DND-41 (cell line): ENCODE results near the gene SNTG2.

Experiments
- EZH2 ChIP-seq: IDR thresholded peaks from 3 replicates; pipeline ENCODE4 v1.6.1; 2012; ENCODE audit warnings: borderline replicate concordance, low read depth, mild to moderate bottlenecking, moderate library complexity, low read length, inconsistent platforms; ENCODE audit not compliant: severe bottlenecking
- TF ChIP-seq, protein P1 (sequence below): IDR thresholded peaks from 2 replicates; pipeline ENCODE4 v1.5.1; 2012; ENCODE audit warnings: borderline replicate concordance, low read length, moderate library complexity, mild to moderate bottlenecking; ENCODE audit not compliant: poor library complexity, severe bottlenecking; ENCODE audit errors: extremely low read depth

DNA sequence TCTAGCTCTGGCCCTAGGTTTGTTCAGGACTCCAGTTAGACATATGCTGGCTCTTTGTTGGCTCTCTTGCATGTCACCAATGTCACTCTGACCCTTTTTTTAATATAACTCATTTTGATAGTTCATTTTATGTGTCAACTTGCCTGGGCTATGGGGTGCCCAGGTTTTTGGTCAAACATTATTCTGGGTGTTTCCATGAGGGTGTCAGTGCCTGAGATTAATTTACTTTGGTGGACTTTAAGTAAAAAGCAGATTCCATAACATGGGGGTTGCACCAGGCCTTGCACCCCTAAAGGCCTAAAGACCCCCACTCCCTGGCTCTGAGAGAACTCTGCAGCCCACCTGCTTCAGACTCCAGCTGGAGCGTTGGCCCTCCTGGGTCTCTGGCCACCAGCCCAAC is 48.1 kb upstream of the SNTG2 start:
- TF ChIP-seq, protein P1, sequence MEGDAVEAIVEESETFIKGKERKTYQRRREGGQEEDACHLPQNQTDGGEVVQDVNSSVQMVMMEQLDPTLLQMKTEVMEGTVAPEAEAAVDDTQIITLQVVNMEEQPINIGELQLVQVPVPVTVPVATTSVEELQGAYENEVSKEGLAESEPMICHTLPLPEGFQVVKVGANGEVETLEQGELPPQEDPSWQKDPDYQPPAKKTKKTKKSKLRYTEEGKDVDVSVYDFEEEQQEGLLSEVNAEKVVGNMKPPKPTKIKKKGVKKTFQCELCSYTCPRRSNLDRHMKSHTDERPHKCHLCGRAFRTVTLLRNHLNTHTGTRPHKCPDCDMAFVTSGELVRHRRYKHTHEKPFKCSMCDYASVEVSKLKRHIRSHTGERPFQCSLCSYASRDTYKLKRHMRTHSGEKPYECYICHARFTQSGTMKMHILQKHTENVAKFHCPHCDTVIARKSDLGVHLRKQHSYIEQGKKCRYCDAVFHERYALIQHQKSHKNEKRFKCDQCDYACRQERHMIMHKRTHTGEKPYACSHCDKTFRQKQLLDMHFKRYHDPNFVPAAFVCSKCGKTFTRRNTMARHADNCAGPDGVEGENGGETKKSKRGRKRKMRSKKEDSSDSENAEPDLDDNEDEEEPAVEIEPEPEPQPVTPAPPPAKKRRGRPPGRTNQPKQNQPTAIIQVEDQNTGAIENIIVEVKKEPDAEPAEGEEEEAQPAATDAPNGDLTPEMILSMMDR = no peak
- TF ChIP-seq EZH2 = no peak
